Fibroblast of gingiva (primary cell): ENCODE measurements around the gene LRRC28.

Experiments used
- DNase-seq: peaks from one replicate; pipeline ENCODE4 v3.0.0-alpha.2; 2011; ENCODE audit warnings: low read depth

Gene LRRC28

GRCh38 chr15:99416191-99417188, 165.2 kb downstream of the LRRC28 start:
- DNase-seq = no peak

GRCh38 chr15:99421172-99421656, 169.9 kb downstream of the LRRC28 start:
- no peak for DNase-seq

GRCh38 chr15:99421758-99422157, 170.5 kb downstream of the LRRC28 start:
- DNase-seq = no peak

- no peak for DNase-seq
These were observed 172.2 kb downstream of the LRRC28 start for GRCh38 chr15:99423186-99424130.

- DNase-seq = no peak
These were observed 172.9 kb downstream of the LRRC28 start for GRCh38 chr15:99424131-99424571.

- DNase-seq = peak; percentile 70
These were observed 173.8 kb downstream of the LRRC28 start for GRCh38 chr15:99424978-99425656.

GRCh38 chr15:99425657-99426301, 174.5 kb downstream of the LRRC28 start:
- no peak for DNase-seq

- no peak for DNase-seq
These were observed 175.3 kb downstream of the LRRC28 start for GRCh38 chr15:99426431-99427105.

- DNase-seq = no peak
These were observed 175.9 kb downstream of the LRRC28 start for GRCh38 chr15:99427210-99427609.

GRCh38 chr15:99427668-99428361, 176.5 kb downstream of the LRRC28 start:
- no peak for DNase-seq

GRCh38 chr15:99429681-99430081, 178.4 kb downstream of the LRRC28 start:
- no peak for DNase-seq

- DNase-seq = no peak
These were observed 179.7 kb downstream of the LRRC28 start for GRCh38 chr15:99430881-99431401.

GRCh38 chr15:99431661-99432091, 180.4 kb downstream of the LRRC28 start:
- DNase-seq = no peak

GRCh38 chr15:99432271-99433025, 181.2 kb downstream of the LRRC28 start:
- DNase-seq = no peak

- no peak for DNase-seq
These were observed 181.9 kb downstream of the LRRC28 start for GRCh38 chr15:99433026-99433756.

GRCh38 chr15:99433757-99434450, 182.6 kb downstream of the LRRC28 start:
- DNase-seq = no peak

GRCh38 chr15:99434506-99435112, 183.3 kb downstream of the LRRC28 start:
- DNase-seq = no peak
